ENCODE measurements around the gene TMOD1. TPM values are rescaled to one million over a fixed set of nuclear protein-coding genes. Genes with fewer than 3 reads are reported as not detected.
A peak's percentile ranks its signal among the peaks of the same experiment; 100 is the strongest.

TMOD1 gene
- total and polyA plus RNA-seq, 9 of the 15 experiments (the other 6 are each of a cell fraction or from before 2014, with no cell fraction given), result 7.1 to 41.2 (median 14.2) TPM

GRCh38 chr9:97567894-97568202 lies 66.4 kb downstream of the TMOD1 start (continued):
- TF ChIP-seq ZNF609 (CRISPR knock-in tag; IDR thresholded peaks at IDR 0.05; ENCODE audit: borderline replicate concordance) (no peak), HMGN3 (IDR thresholded peaks at IDR 0.05; ENCODE audit: borderline replicate concordance, extremely low read depth, insufficient read length, low read depth, low read length) (no peak), ZNF592 (IDR thresholded peaks at IDR 0.05) (peak; percentile 69), CBFA2T2 (conservative IDR thresholded peaks at IDR 0.05) (peak; percentile 43; the same call in 1 of the 2 replicates), RAD21 (CRISPR knock-in tag; conservative IDR thresholded peaks at IDR 0.05 in 1 of 2, IDR thresholded peaks at IDR 0.05 in 1 of 2) (no peak), ADNP (tag; IDR thresholded peaks at IDR 0.05) (no peak), CEBPG (CRISPR knock-in tag; IDR thresholded peaks at IDR 0.05) (no peak), CEBPG (tag; conservative IDR thresholded peaks at IDR 0.05 in 1 of 2, IDR thresholded peaks at IDR 0.05 in 1 of 2) (no peak), XRCC5 (IDR thresholded peaks at IDR 0.05; ENCODE audit: low read depth, low read length) (no peak), ZNF253 (CRISPR knock-in tag; conservative IDR thresholded peaks at IDR 0.05) (no peak), ZNF699 (CRISPR knock-in tag; IDR thresholded peaks at IDR 0.05; ENCODE audit: insufficient replicate concordance) (no peak)
- TF ChIP-seq, protein P1, sequence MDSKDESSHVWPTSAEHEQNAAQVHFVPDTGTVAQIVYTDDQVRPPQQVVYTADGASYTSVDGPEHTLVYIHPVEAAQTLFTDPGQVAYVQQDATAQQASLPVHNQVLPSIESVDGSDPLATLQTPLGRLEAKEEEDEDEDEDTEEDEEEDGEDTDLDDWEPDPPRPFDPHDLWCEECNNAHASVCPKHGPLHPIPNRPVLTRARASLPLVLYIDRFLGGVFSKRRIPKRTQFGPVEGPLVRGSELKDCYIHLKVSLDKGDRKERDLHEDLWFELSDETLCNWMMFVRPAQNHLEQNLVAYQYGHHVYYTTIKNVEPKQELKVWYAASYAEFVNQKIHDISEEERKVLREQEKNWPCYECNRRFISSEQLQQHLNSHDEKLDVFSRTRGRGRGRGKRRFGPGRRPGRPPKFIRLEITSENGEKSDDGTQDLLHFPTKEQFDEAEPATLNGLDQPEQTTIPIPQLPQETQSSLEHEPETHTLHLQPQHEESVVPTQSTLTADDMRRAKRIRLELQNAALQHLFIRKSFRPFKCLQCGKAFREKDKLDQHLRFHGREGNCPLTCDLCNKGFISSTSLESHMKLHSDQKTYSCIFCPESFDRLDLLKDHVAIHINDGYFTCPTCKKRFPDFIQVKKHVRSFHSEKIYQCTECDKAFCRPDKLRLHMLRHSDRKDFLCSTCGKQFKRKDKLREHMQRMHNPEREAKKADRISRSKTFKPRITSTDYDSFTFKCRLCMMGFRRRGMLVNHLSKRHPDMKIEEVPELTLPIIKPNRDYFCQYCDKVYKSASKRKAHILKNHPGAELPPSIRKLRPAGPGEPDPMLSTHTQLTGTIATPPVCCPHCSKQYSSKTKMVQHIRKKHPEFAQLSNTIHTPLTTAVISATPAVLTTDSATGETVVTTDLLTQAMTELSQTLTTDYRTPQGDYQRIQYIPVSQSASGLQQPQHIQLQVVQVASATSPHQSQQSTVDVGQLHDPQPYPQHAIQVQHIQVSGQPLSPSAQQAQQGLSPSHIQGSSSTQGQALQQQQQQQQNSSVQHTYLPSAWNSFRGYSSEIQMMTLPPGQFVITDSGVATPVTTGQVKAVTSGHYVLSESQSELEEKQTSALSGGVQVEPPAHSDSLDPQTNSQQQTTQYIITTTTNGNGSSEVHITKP (IDR thresholded peaks at IDR 0.05; ENCODE audit: partially characterized antibody), result peak; percentile 9
- TF ChIP-seq, protein P2, sequence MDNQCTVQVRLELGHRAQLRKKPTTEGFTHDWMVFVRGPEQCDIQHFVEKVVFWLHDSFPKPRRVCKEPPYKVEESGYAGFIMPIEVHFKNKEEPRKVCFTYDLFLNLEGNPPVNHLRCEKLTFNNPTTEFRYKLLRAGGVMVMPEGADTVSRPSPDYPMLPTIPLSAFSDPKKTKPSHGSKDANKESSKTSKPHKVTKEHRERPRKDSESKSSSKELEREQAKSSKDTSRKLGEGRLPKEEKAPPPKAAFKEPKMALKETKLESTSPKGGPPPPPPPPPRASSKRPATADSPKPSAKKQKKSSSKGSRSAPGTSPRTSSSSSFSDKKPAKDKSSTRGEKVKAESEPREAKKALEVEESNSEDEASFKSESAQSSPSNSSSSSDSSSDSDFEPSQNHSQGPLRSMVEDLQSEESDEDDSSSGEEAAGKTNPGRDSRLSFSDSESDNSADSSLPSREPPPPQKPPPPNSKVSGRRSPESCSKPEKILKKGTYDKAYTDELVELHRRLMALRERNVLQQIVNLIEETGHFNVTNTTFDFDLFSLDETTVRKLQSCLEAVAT (IDR thresholded peaks at IDR 0.05), result no peak

Data from K562 (cell line).